HEK293 (cell line): ENCODE measurements around the gene PCBD1.

ENCODE experiments used
- CTCF ChIA-PET: fragments of 350-600 bp; formaldehyde crosslinking; extraction: SDS; loops from one replicate; lab custom pipeline; 2021; ENCODE audit warnings: antibody characterized with exemption; lab: Yijun Ruan, JAX
- POLR2A ChIA-PET: fragments of 300-600 bp; formaldehyde crosslinking; extraction: SDS; loops from one replicate; lab custom pipeline; 2020; ENCODE audit warnings: antibody characterized with exemption, inconsistent platforms; lab: Yijun Ruan, JAX
- H3K27ac ChIP-seq: fragments of 200-500 bp; sonication (Bioruptor generic); 2 replicates; pipeline ENCODE4 v1.5.1; 2014; ENCODE audit warnings: low read depth, low read length, control low read depth, inconsistent platforms; ENCODE audit errors: extremely low read depth
- H3K36me3 ChIP-seq, 2 experiments: fragments of 200-500 bp in 1 of 2; sonication (Bioruptor generic) in 1 of 2; 1 replicate in 1 of 2; 2 replicates in 1 of 2; pipeline ENCODE4 v1.5.1; 2014 to 2017; ENCODE audit warnings: inconsistent platforms in 2 of 2, low read length in 2 of 2; ENCODE audit not compliant: control insufficient read depth in 2 of 2, insufficient read depth in 1 of 2
- H3K4me1 ChIP-seq: fragments of 200-500 bp; sonication (Bioruptor generic); 2 replicates; pipeline ENCODE4 v1.5.1; 2014; ENCODE audit warnings: mild to moderate bottlenecking, low read length, inconsistent platforms; ENCODE audit not compliant: control insufficient read depth, insufficient read depth
- H3K4me3 ChIP-seq: 2 replicates; pipeline ENCODE4 v1.5.1; 2011; ENCODE audit warnings: low read depth, mild to moderate bottlenecking, control low read depth, low read length, moderate library complexity
- H3K9me3 ChIP-seq: fragments of 200-500 bp; sonication (Bioruptor generic); 2 replicates; pipeline ENCODE4 v1.5.1; 2014; ENCODE audit warnings: low read depth, low read length, inconsistent platforms; ENCODE audit not compliant: control insufficient read depth, insufficient read depth
- GLI4 ChIP-seq: fragments of 450-650 bp; formaldehyde crosslinking; IDR thresholded peaks from 2 replicates; pipeline ENCODE4 v1.5.1; 2016; ENCODE audit warnings: missing biosample characterization, missing genetic modification characterization
- OVOL3 ChIP-seq: fragments of 450-650 bp; formaldehyde crosslinking; IDR thresholded peaks from 2 replicates; pipeline ENCODE4 v1.5.1; 2016; ENCODE audit warnings: missing biosample characterization, missing genetic modification characterization
- SP2 ChIP-seq: fragments of 450-650 bp; formaldehyde crosslinking; IDR thresholded peaks from 2 replicates; pipeline ENCODE4 v1.5.1; 2016; ENCODE audit warnings: missing biosample characterization, missing genetic modification characterization
- ZBTB48 ChIP-seq: fragments of 450-650 bp; formaldehyde crosslinking; IDR thresholded peaks from 2 replicates; pipeline ENCODE4 v1.5.1; 2016; ENCODE audit warnings: missing biosample characterization, missing genetic modification characterization
- ZBTB7A ChIP-seq: fragments of 450-650 bp; formaldehyde crosslinking; IDR thresholded peaks from 2 replicates; pipeline ENCODE4 v1.5.1; 2016; ENCODE audit warnings: low read depth, missing biosample characterization, missing genetic modification characterization
- ZBTB8A ChIP-seq: fragments of 450-650 bp; formaldehyde crosslinking; IDR thresholded peaks from 2 replicates; pipeline ENCODE4 v1.5.1; 2016; ENCODE audit warnings: missing biosample characterization, missing genetic modification characterization
- ZEB2 ChIP-seq: fragments of 450-650 bp; formaldehyde crosslinking; IDR thresholded peaks from 2 replicates; pipeline ENCODE4 v1.5.1; 2016; ENCODE audit warnings: missing biosample characterization, missing genetic modification characterization
- ZFP37 ChIP-seq: fragments of 450-650 bp; formaldehyde crosslinking; IDR thresholded peaks from 2 replicates; pipeline ENCODE4 v1.5.1; 2016; ENCODE audit warnings: missing biosample characterization, missing genetic modification characterization
- ZNF2 ChIP-seq: fragments of 450-650 bp; formaldehyde crosslinking; IDR thresholded peaks from 2 replicates; pipeline ENCODE4 v1.5.1; 2016; ENCODE audit warnings: missing biosample characterization, missing genetic modification characterization
- ZNF202 ChIP-seq: fragments of 450-650 bp; formaldehyde crosslinking; IDR thresholded peaks from 2 replicates; pipeline ENCODE4 v1.5.1; 2016; ENCODE audit warnings: missing biosample characterization, missing genetic modification characterization, borderline replicate concordance
- ZNF239 ChIP-seq: fragments of 450-650 bp; formaldehyde crosslinking; IDR thresholded peaks from 2 replicates; pipeline ENCODE4 v1.5.1; 2016; ENCODE audit warnings: missing biosample characterization, missing genetic modification characterization
- ZNF274 ChIP-seq, 2 experiments: fragments of 200-500 bp in 1 of 2; fragments of 450-650 bp in 1 of 2; sonication (Bioruptor generic) in 1 of 2; formaldehyde crosslinking in 1 of 2; IDR thresholded peaks; 2 replicates each; pipeline versions ENCODE4 v1.5.1 to v1.6.1; 2014 to 2016; ENCODE audit warnings: borderline replicate concordance in 1 of 2, inconsistent platforms in 1 of 2, low read length in 1 of 2, missing biosample characterization in 1 of 2, missing genetic modification characterization in 1 of 2
- ZNF292 ChIP-seq: fragments of 450-650 bp; formaldehyde crosslinking; IDR thresholded peaks from 2 replicates; pipeline ENCODE4 v1.5.1; 2016; ENCODE audit warnings: low read depth, missing biosample characterization, missing genetic modification characterization, borderline replicate concordance
- ZNF302 ChIP-seq: fragments of 450-650 bp; formaldehyde crosslinking; IDR thresholded peaks from 2 replicates; pipeline ENCODE4 v1.5.1; 2016; ENCODE audit warnings: missing biosample characterization, missing genetic modification characterization, low read depth
- ZNF37A ChIP-seq: fragments of 450-650 bp; IDR thresholded peaks from 2 replicates; pipeline ENCODE4 v1.5.1; 2018; ENCODE audit warnings: missing biosample characterization, missing genetic modification characterization
- ZNF514 ChIP-seq: fragments of 450-650 bp; formaldehyde crosslinking; IDR thresholded peaks from 2 replicates; pipeline ENCODE4 v1.5.1; 2016; ENCODE audit warnings: missing biosample characterization, missing genetic modification characterization
- ZNF555 ChIP-seq: fragments of 450-650 bp; formaldehyde crosslinking; conservative IDR thresholded peaks from 2 replicates; pipeline ENCODE4 v1.5.1; 2017; ENCODE audit warnings: missing biosample characterization, mild to moderate bottlenecking, missing genetic modification characterization, inconsistent platforms
- ZNF561 ChIP-seq: fragments of 450-650 bp; IDR thresholded peaks from 2 replicates; pipeline ENCODE4 v1.5.1; 2018; ENCODE audit warnings: missing biosample characterization, missing genetic modification characterization, borderline replicate concordance
- ZNF624 ChIP-seq: fragments of 450-650 bp; formaldehyde crosslinking; IDR thresholded peaks from 2 replicates; pipeline ENCODE4 v1.5.1; 2017; ENCODE audit warnings: missing biosample characterization, missing genetic modification characterization
- ZNF660 ChIP-seq: fragments of 450-650 bp; IDR thresholded peaks from 2 replicates; pipeline ENCODE4 v1.5.1; 2018; ENCODE audit warnings: missing biosample characterization, mild to moderate bottlenecking, missing genetic modification characterization
- ZNF785 ChIP-seq: fragments of 450-650 bp; formaldehyde crosslinking; IDR thresholded peaks from 2 replicates; pipeline ENCODE4 v1.5.1; 2016; ENCODE audit warnings: missing biosample characterization, missing genetic modification characterization
- ZNF791 ChIP-seq: fragments of 450-650 bp; formaldehyde crosslinking; IDR thresholded peaks from 2 replicates; pipeline ENCODE4 v1.5.1; 2016; ENCODE audit warnings: missing biosample characterization, missing genetic modification characterization
- TF ChIP-seq, protein P1 (sequence below): fragments of 450-650 bp; formaldehyde crosslinking; IDR thresholded peaks from 2 replicates; pipeline ENCODE4 v1.5.1; 2016; ENCODE audit warnings: missing biosample characterization, missing genetic modification characterization
- TF ChIP-seq, protein P2 (sequence below): fragments of 450-650 bp; IDR thresholded peaks from 2 replicates; pipeline ENCODE4 v1.5.1; 2018; ENCODE audit warnings: missing biosample characterization, mild to moderate bottlenecking, missing genetic modification characterization
- TF ChIP-seq, protein P3 (sequence below): fragments of 450-650 bp; formaldehyde crosslinking; IDR thresholded peaks from 2 replicates; pipeline ENCODE4 v1.5.1; 2017; ENCODE audit warnings: missing biosample characterization, missing genetic modification characterization
- TF ChIP-seq, protein P4 (sequence below): fragments of 450-650 bp; formaldehyde crosslinking; IDR thresholded peaks from 2 replicates; pipeline ENCODE4 v1.5.1; 2016; ENCODE audit warnings: missing biosample characterization, missing genetic modification characterization
- TF ChIP-seq, protein P5 (sequence below): fragments of 450-650 bp; formaldehyde crosslinking; IDR thresholded peaks from 2 replicates; pipeline ENCODE4 v1.5.1; 2017; ENCODE audit warnings: missing biosample characterization, missing genetic modification characterization

The PCBD1 gene

DNA sequence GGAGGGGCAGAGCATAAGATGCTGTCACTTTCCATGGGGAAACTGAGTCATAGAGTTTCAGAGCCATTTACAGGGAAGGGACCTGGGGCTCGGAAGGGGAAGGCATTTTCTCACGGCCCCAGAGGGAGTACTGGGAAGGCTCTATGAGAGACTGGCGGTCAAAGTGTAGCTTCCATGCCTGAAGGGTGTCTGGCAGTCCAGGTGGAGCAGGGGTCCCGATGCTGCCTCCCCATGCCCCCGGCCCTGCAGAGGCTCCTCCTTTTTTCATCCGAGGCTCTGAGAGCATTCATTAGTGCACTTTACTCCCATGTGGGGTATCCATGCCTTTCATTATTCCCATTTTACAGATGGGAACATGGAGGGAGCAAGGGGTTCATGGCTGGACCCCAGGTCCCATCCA is 27.9 kb upstream of the PCBD1 start (continued):
- TF ChIP-seq, protein P1, sequence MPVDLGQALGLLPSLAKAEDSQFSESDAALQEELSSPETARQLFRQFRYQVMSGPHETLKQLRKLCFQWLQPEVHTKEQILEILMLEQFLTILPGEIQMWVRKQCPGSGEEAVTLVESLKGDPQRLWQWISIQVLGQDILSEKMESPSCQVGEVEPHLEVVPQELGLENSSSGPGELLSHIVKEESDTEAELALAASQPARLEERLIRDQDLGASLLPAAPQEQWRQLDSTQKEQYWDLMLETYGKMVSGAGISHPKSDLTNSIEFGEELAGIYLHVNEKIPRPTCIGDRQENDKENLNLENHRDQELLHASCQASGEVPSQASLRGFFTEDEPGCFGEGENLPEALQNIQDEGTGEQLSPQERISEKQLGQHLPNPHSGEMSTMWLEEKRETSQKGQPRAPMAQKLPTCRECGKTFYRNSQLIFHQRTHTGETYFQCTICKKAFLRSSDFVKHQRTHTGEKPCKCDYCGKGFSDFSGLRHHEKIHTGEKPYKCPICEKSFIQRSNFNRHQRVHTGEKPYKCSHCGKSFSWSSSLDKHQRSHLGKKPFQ = no peak
- no peak for TF ChIP-seq ZNF514 (tag by site-specific recombination)
- TF ChIP-seq, all 188 proteins: peak for 0

DNA sequence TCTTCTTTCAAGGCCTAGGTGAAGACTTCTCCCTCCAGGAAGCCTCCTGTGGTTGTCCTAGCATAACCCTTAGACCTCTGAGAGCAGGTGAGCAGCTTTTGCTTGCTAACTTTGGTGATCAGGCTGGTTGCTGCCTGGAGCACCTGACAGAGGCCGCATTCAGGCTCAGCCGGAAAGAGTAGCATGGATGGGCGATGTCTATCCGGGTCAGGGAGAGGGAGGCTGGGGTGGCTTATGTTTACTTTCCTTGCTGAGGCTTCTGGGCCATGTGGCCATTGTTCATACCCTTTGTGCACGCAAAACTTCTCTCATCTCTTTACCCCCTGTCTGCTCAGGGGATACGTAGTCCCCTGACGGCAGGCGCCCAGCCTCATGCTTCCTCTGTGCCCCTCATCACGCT is 27.4 kb upstream of the PCBD1 start:
- Histone ChIP-seq H3K27ac (no peak overlapping the region), H3K9me3 (no peaks in the 10 kb centered on the region), H3K36me3 (no peaks in the 10 kb centered on the region), H3K4me1 (no peaks in the 10 kb centered on the region), H3K4me3 (no peak overlapping the region)
- POLR2A ChIA-PET = no interaction called here
- CTCF ChIA-PET = interaction anchor here (0.6 to 0.9 kb wide), 2 partner anchors 9 to 365 kb away, joined by 3 to 4 read pairs; no protein-coding TSS in a partner anchor
- TF ChIP-seq ZNF292 (no peak), ZNF274 (IDR thresholded peaks at IDR 0.05; ENCODE audit: low read length) (no peak), ZNF274 (tag by site-specific recombination; IDR thresholded peaks at IDR 0.05; ENCODE audit: borderline replicate concordance) (no peak), ZFP37 (no peak), ZNF37A (tag by site-specific recombination) (no peak), ZNF514 (tag by site-specific recombination) (no peak), ZNF561 (tag by site-specific recombination) (no peak), ZNF791 (tag by site-specific recombination) (no peak), ZNF785 (tag by site-specific recombination) (no peak), ZNF202 (no peak), ZEB2 (tag by site-specific recombination) (no peak), ZNF660 (tag by site-specific recombination) (no peak), SP2 (tag by site-specific recombination) (no peak), ZBTB7A (tag by site-specific recombination) (no peak), ZNF239 (no peak), ZNF624 (no peak), ZBTB8A (no peak)
- TF ChIP-seq, protein P2, sequence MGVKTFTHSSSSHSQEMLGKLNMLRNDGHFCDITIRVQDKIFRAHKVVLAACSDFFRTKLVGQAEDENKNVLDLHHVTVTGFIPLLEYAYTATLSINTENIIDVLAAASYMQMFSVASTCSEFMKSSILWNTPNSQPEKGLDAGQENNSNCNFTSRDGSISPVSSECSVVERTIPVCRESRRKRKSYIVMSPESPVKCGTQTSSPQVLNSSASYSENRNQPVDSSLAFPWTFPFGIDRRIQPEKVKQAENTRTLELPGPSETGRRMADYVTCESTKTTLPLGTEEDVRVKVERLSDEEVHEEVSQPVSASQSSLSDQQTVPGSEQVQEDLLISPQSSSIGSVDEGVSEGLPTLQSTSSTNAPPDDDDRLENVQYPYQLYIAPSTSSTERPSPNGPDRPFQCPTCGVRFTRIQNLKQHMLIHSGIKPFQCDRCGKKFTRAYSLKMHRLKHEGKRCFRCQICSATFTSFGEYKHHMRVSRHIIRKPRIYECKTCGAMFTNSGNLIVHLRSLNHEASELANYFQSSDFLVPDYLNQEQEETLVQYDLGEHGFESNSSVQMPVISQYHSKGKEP (tag by site-specific recombination) = no peak

DNA sequence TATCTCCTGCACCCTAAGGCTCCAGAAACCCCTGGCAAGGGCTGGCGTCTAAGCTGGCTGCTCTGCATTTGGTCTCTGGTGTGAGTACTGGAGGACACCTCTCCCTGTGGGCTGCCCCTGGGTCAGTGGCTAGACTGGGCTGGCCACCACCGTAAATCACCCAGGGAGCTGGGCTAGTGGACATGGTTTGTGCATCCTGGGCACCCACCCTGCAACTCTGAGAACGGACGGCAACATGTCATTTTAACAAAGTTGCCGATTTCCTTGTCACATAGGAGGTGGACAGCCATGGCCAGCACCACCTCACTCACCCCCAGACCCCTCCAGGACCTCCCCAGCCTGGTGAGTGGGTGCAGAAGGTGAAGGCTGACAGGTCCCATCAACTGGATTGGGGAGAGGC is 26.8 kb upstream of the PCBD1 start:
- H3K27ac ChIP-seq = no peak overlapping the region
- H3K4me3 ChIP-seq = no peak overlapping the region
- no peaks in the 10 kb centered on the region for H3K36me3 ChIP-seq
- no peaks in the 10 kb centered on the region for H3K4me1 ChIP-seq
- H3K9me3 ChIP-seq = no peaks in the 10 kb centered on the region
- POLR2A ChIA-PET = no interaction called here
- CTCF ChIA-PET = no interaction called here
- no peak for TF ChIP-seq ZBTB48 (tag by site-specific recombination)
- no peak for TF ChIP-seq OVOL3
- no peak for TF ChIP-seq ZNF2 (tag by site-specific recombination)
- no peak for TF ChIP-seq ZNF302 (tag by site-specific recombination)
- no peak for TF ChIP-seq ZNF555 (tag by site-specific recombination)
- TF ChIP-seq, protein P3, sequence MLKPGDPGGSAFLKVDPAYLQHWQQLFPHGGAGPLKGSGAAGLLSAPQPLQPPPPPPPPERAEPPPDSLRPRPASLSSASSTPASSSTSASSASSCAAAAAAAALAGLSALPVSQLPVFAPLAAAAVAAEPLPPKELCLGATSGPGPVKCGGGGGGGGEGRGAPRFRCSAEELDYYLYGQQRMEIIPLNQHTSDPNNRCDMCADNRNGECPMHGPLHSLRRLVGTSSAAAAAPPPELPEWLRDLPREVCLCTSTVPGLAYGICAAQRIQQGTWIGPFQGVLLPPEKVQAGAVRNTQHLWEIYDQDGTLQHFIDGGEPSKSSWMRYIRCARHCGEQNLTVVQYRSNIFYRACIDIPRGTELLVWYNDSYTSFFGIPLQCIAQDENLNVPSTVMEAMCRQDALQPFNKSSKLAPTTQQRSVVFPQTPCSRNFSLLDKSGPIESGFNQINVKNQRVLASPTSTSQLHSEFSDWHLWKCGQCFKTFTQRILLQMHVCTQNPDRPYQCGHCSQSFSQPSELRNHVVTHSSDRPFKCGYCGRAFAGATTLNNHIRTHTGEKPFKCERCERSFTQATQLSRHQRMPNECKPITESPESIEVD (tag by site-specific recombination) = no peak
- TF ChIP-seq, protein P4, sequence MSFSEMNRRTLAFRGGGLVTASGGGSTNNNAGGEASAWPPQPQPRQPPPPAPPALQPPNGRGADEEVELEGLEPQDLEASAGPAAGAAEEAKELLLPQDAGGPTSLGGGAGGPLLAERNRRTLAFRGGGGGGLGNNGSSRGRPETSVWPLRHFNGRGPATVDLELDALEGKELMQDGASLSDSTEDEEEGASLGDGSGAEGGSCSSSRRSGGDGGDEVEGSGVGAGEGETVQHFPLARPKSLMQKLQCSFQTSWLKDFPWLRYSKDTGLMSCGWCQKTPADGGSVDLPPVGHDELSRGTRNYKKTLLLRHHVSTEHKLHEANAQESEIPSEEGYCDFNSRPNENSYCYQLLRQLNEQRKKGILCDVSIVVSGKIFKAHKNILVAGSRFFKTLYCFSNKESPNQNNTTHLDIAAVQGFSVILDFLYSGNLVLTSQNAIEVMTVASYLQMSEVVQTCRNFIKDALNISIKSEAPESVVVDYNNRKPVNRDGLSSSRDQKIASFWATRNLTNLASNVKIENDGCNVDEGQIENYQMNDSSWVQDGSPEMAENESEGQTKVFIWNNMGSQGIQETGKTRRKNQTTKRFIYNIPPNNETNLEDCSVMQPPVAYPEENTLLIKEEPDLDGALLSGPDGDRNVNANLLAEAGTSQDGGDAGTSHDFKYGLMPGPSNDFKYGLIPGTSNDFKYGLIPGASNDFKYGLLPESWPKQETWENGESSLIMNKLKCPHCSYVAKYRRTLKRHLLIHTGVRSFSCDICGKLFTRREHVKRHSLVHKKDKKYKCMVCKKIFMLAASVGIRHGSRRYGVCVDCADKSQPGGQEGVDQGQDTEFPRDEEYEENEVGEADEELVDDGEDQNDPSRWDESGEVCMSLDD (tag by site-specific recombination) = no peak
- no peak for TF ChIP-seq ZBTB8A
- TF ChIP-seq GLI4 (tag by site-specific recombination) = no peak
- TF ChIP-seq, protein P5, sequence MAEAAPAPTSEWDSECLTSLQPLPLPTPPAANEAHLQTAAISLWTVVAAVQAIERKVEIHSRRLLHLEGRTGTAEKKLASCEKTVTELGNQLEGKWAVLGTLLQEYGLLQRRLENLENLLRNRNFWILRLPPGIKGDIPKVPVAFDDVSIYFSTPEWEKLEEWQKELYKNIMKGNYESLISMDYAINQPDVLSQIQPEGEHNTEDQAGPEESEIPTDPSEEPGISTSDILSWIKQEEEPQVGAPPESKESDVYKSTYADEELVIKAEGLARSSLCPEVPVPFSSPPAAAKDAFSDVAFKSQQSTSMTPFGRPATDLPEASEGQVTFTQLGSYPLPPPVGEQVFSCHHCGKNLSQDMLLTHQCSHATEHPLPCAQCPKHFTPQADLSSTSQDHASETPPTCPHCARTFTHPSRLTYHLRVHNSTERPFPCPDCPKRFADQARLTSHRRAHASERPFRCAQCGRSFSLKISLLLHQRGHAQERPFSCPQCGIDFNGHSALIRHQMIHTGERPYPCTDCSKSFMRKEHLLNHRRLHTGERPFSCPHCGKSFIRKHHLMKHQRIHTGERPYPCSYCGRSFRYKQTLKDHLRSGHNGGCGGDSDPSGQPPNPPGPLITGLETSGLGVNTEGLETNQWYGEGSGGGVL (tag by site-specific recombination) = no peak
